ENCODE measurements around the gene ADGRD1. TPM values are rescaled to one million over a fixed set of nuclear protein-coding genes. Genes with fewer than 3 reads are reported as not detected.
A peak's percentile ranks its signal among the peaks of the same experiment; 100 is the strongest.

ADGRD1 gene
- polyA plus RNA-seq, 1 donor, result 84.8 TPM

GRCh38 chr12:131041968-131042833 is 88.5 kb downstream of the ADGRD1 start:
- WGBS (ENCODE audit: insufficient coverage, low lambda C conversion rate), result 90% methylated on average over 2 of the region's 29 CpGs
- Histone ChIP-seq H3K27ac (ENCODE audit: low read length) (no peak overlapping the region), H3K27me3 (ENCODE audit: control insufficient read depth, insufficient read depth, low read length) (no peaks in the 10 kb centered on the region), H3K4me1 (ENCODE audit: control insufficient read depth, insufficient read depth, low read length) (peaks cover 2% of the 10 kb centered on the region), H3K9me3 (ENCODE audit: control insufficient read depth, low read depth, low read length) (peaks cover 7% of the 10 kb centered on the region), H3K36me3 (ENCODE audit: control insufficient read depth, insufficient read depth, low read length) (peaks cover 18% of the 10 kb centered on the region), H3K4me3 (ENCODE audit: low read length) (no peak overlapping the region)
- DNase-seq, result no peak

GRCh38 chr12:131042834-131043245 is 89.1 kb downstream of the ADGRD1 start:
- WGBS (ENCODE audit: insufficient coverage, low lambda C conversion rate), result no CpG with 5 or more reads among the region's 14 CpGs

GRCh38 chr12:131043401-131043871 is 89.7 kb downstream of the ADGRD1 start:
- H3K9me3 ChIP-seq (ENCODE audit: control insufficient read depth, low read depth, low read length), result peaks cover 7% of the 10 kb centered on the region
- H3K27me3 ChIP-seq (ENCODE audit: control insufficient read depth, insufficient read depth, low read length), result no peaks in the 10 kb centered on the region
- peaks cover 13% of the 10 kb centered on the region for H3K36me3 ChIP-seq (ENCODE audit: control insufficient read depth, insufficient read depth, low read length)
- WGBS (ENCODE audit: insufficient coverage, low lambda C conversion rate), result no CpG with 5 or more reads among the region's 21 CpGs
- H3K4me3 ChIP-seq (ENCODE audit: low read length), result no peak overlapping the region
- H3K27ac ChIP-seq (ENCODE audit: low read length), result no peak overlapping the region
- DNase-seq, result no peak
- H3K4me1 ChIP-seq (ENCODE audit: control insufficient read depth, insufficient read depth, low read length), result peaks cover 2% of the 10 kb centered on the region

More at GRCh38 chr12:131042834-131043245, 89.1 kb downstream of the ADGRD1 start:
- H3K27me3 ChIP-seq (ENCODE audit: control insufficient read depth, insufficient read depth, low read length), result no peaks in the 10 kb centered on the region
- peaks cover 7% of the 10 kb centered on the region for H3K9me3 ChIP-seq (ENCODE audit: control insufficient read depth, low read depth, low read length)
- H3K4me1 ChIP-seq (ENCODE audit: control insufficient read depth, insufficient read depth, low read length), result peaks cover 2% of the 10 kb centered on the region
- DNase-seq, result no peak
- peaks cover 17% of the 10 kb centered on the region for H3K36me3 ChIP-seq (ENCODE audit: control insufficient read depth, insufficient read depth, low read length)
- H3K4me3 ChIP-seq (ENCODE audit: low read length), result no peak overlapping the region
- H3K27ac ChIP-seq (ENCODE audit: low read length), result no peak overlapping the region

GRCh38 chr12:131044136-131044535 is 90.4 kb downstream of the ADGRD1 start:
- Histone ChIP-seq H3K9me3 (ENCODE audit: control insufficient read depth, low read depth, low read length) (peaks cover 7% of the 10 kb centered on the region), H3K4me3 (ENCODE audit: low read length) (no peak overlapping the region), H3K4me1 (ENCODE audit: control insufficient read depth, insufficient read depth, low read length) (peaks cover 2% of the 10 kb centered on the region), H3K27ac (ENCODE audit: low read length) (no peak overlapping the region), H3K36me3 (ENCODE audit: control insufficient read depth, insufficient read depth, low read length) (peaks cover 13% of the 10 kb centered on the region), H3K27me3 (ENCODE audit: control insufficient read depth, insufficient read depth, low read length) (no peaks in the 10 kb centered on the region)
- DNase-seq, result no peak
- no CpG with 5 or more reads among the region's 15 CpGs for WGBS (ENCODE audit: insufficient coverage, low lambda C conversion rate)

- 100% methylated on average over 2 of the region's 56 CpGs for WGBS (ENCODE audit: insufficient coverage, low lambda C conversion rate)
Measured at GRCh38 chr12:131044760-131045381, 91.2 kb downstream of the ADGRD1 start.

GRCh38 chr12:131045705-131046460 is 92.2 kb downstream of the ADGRD1 start:
- peaks cover 12% of the 10 kb centered on the region for H3K36me3 ChIP-seq (ENCODE audit: control insufficient read depth, insufficient read depth, low read length)
- peaks cover 2% of the 10 kb centered on the region for H3K4me1 ChIP-seq (ENCODE audit: control insufficient read depth, insufficient read depth, low read length)
- H3K27ac ChIP-seq (ENCODE audit: low read length), result no peak overlapping the region
- no peaks in the 10 kb centered on the region for H3K27me3 ChIP-seq (ENCODE audit: control insufficient read depth, insufficient read depth, low read length)
- H3K9me3 ChIP-seq (ENCODE audit: control insufficient read depth, low read depth, low read length), result peaks cover 7% of the 10 kb centered on the region
- H3K4me3 ChIP-seq (ENCODE audit: low read length), result no peak overlapping the region
- 90% methylated on average over 2 of the region's 13 CpGs for WGBS (ENCODE audit: insufficient coverage, low lambda C conversion rate)
- no peak for DNase-seq

More at GRCh38 chr12:131044760-131045381, 91.2 kb downstream of the ADGRD1 start:
- Histone ChIP-seq H3K27ac (ENCODE audit: low read length) (no peak overlapping the region), H3K27me3 (ENCODE audit: control insufficient read depth, insufficient read depth, low read length) (no peaks in the 10 kb centered on the region), H3K36me3 (ENCODE audit: control insufficient read depth, insufficient read depth, low read length) (peaks cover 13% of the 10 kb centered on the region), H3K4me3 (ENCODE audit: low read length) (no peak overlapping the region), H3K9me3 (ENCODE audit: control insufficient read depth, low read depth, low read length) (peaks cover 7% of the 10 kb centered on the region), H3K4me1 (ENCODE audit: control insufficient read depth, insufficient read depth, low read length) (peaks cover 2% of the 10 kb centered on the region)
- DNase-seq, result no peak

- no CpG with 5 or more reads among the region's 19 CpGs for WGBS (ENCODE audit: insufficient coverage, low lambda C conversion rate)
- peaks cover 7% of the 10 kb centered on the region for H3K9me3 ChIP-seq (ENCODE audit: control insufficient read depth, low read depth, low read length)
- no peak for DNase-seq
Measured at GRCh38 chr12:131046813-131047788, 93.4 kb downstream of the ADGRD1 start.

GRCh38 chr12:131047789-131048610 is 94.3 kb downstream of the ADGRD1 start:
- Histone ChIP-seq H3K4me1 (ENCODE audit: control insufficient read depth, insufficient read depth, low read length) (peaks cover 2% of the 10 kb centered on the region), H3K4me3 (ENCODE audit: low read length) (no peak overlapping the region), H3K27ac (ENCODE audit: low read length) (no peak overlapping the region), H3K9me3 (ENCODE audit: control insufficient read depth, low read depth, low read length) (peaks cover 7% of the 10 kb centered on the region), H3K36me3 (ENCODE audit: control insufficient read depth, insufficient read depth, low read length) (peaks cover 7% of the 10 kb centered on the region), H3K27me3 (ENCODE audit: control insufficient read depth, insufficient read depth, low read length) (no peaks in the 10 kb centered on the region)
- peak in 1 of 2 donors; percentile 36 for DNase-seq
- no CpG with 5 or more reads among the region's 24 CpGs for WGBS (ENCODE audit: insufficient coverage, low lambda C conversion rate)

More at GRCh38 chr12:131046813-131047788, 93.4 kb downstream of the ADGRD1 start:
- Histone ChIP-seq H3K27ac (ENCODE audit: low read length) (no peak overlapping the region), H3K4me3 (ENCODE audit: low read length) (no peak overlapping the region), H3K27me3 (ENCODE audit: control insufficient read depth, insufficient read depth, low read length) (no peaks in the 10 kb centered on the region), H3K36me3 (ENCODE audit: control insufficient read depth, insufficient read depth, low read length) (peaks cover 5% of the 10 kb centered on the region), H3K4me1 (ENCODE audit: control insufficient read depth, insufficient read depth, low read length) (peaks cover 2% of the 10 kb centered on the region)

- no peaks in the 10 kb centered on the region for H3K4me1 ChIP-seq (ENCODE audit: control insufficient read depth, insufficient read depth, low read length)
- H3K27me3 ChIP-seq (ENCODE audit: control insufficient read depth, insufficient read depth, low read length), result no peaks in the 10 kb centered on the region
- no peak overlapping the region for H3K27ac ChIP-seq (ENCODE audit: low read length)
- H3K4me3 ChIP-seq (ENCODE audit: low read length), result no peak overlapping the region
- H3K9me3 ChIP-seq (ENCODE audit: control insufficient read depth, low read depth, low read length), result peaks cover 7% of the 10 kb centered on the region
- no CpG with 5 or more reads among the region's 6 CpGs for WGBS (ENCODE audit: insufficient coverage, low lambda C conversion rate)
- DNase-seq, result no peak
- H3K36me3 ChIP-seq (ENCODE audit: control insufficient read depth, insufficient read depth, low read length), result peaks cover 7% of the 10 kb centered on the region
Measured at GRCh38 chr12:131048611-131048990, 94.9 kb downstream of the ADGRD1 start.

Measured in large intestine (tissue), 3 donors.